ENCODE measurements around the gene FLNB. TPM values are rescaled to one million over a fixed set of nuclear protein-coding genes. Genes with fewer than 3 reads are reported as not detected.

Gene FLNB
- total RNA-seq, 1 experiment from 2014 or later, result 83.4 TPM

DNA sequence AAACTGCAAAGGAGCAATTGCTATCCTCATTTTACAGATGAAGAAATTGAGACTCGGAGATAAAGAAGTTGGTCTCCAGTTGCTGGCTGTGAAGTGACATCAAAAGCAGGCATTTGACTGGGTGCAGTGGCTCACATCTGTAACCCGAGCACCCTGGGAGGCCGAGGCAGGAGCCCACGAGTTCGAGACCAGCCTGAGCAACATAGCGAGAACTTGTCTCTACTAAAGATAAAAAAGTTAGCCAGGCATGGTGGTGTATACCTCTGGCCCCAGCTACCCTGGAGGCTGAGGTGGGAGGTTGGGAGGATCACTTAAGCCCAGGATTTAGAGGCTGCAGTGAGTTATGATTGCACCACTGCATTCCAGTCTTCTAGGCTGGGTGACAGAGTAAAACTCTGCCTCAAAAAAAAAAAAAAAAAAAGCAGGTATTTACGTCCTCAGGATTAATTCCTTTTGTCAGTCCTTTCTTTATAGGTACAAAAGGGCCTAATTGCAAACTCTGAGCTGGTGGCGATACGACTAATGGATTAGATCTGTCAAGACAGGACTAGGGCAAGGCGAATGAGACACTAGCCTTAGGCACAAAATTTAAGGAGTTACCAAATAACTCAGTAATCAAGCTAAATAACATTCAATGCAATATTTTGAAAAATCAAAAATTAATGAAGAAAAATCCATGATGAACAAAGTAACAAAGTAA, 208.4 kb downstream of the FLNB start:
- H2BK15ac ChIP-seq (ENCODE audit: low read depth, low read length), result no peak overlapping the region
- no peak overlapping the region for H3K4ac ChIP-seq (ENCODE audit: low read depth, low read length)
- TF ChIP-seq, protein P1, sequence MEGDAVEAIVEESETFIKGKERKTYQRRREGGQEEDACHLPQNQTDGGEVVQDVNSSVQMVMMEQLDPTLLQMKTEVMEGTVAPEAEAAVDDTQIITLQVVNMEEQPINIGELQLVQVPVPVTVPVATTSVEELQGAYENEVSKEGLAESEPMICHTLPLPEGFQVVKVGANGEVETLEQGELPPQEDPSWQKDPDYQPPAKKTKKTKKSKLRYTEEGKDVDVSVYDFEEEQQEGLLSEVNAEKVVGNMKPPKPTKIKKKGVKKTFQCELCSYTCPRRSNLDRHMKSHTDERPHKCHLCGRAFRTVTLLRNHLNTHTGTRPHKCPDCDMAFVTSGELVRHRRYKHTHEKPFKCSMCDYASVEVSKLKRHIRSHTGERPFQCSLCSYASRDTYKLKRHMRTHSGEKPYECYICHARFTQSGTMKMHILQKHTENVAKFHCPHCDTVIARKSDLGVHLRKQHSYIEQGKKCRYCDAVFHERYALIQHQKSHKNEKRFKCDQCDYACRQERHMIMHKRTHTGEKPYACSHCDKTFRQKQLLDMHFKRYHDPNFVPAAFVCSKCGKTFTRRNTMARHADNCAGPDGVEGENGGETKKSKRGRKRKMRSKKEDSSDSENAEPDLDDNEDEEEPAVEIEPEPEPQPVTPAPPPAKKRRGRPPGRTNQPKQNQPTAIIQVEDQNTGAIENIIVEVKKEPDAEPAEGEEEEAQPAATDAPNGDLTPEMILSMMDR (conservative IDR thresholded peaks at IDR 0.05), result no peak
- H3K9me3 ChIP-seq (ENCODE audit: control insufficient read depth, low read depth, low read length), result no peaks in the 10 kb centered on the region
- no peak overlapping the region for H3K4me2 ChIP-seq (ENCODE audit: insufficient read depth, insufficient read length, low read length)
- H3K27ac ChIP-seq (ENCODE audit: insufficient read length, low read depth, low read length), result no peak overlapping the region
- Mint-ChIP-seq H3K9me3 (no peaks in the 10 kb centered on the region), H3K4me1 (peaks cover 9 to 11% of the 10 kb centered on the region in 2 experiments), H3K4me3 (no peak overlapping the region), H3K27ac (no peak overlapping the region), H3K27me3 (ENCODE audit: low read depth) (peaks cover 23% of the 10 kb centered on the region), H3K36me3 (ENCODE audit: insufficient read depth in 1 of 3, low read depth in 3 of 3) (no peaks in the 10 kb centered on the region)
- no peak overlapping the region for H2AFZ ChIP-seq (ENCODE audit: low read length)
- H2BK5ac ChIP-seq (ENCODE audit: insufficient read length, low read length), result no peak overlapping the region
- no peaks in the 10 kb centered on the region; the same call in 1 of the 2 replicates for H3K4me1 ChIP-seq (ENCODE audit: insufficient read depth, low read length)
- H3K23me2 ChIP-seq (ENCODE audit: insufficient read length, low read depth, low read length, poor library complexity, severe bottlenecking), result no peaks in the 10 kb centered on the region
- H2BK20ac ChIP-seq (ENCODE audit: low read depth, low read length, poor library complexity, severe bottlenecking), result no peak overlapping the region
- no peak overlapping the region for H4K8ac ChIP-seq (replicated peaks; ENCODE audit: insufficient read length, low read depth, low read length)
- H4K5ac ChIP-seq (ENCODE audit: insufficient read length, low read depth, low read length), result no peak overlapping the region
- H3K79me2 ChIP-seq (ENCODE audit: insufficient read depth, low read length), result no peaks in the 10 kb centered on the region
- WGBS (ENCODE audit: extremely low coverage, insufficient read length, low lambda C conversion rate), result no CpG with 5 or more reads among the region's 10 CpGs
- no peaks in the 10 kb centered on the region for H3K79me1 ChIP-seq (ENCODE audit: insufficient read depth, low read depth, low read length, poor library complexity, severe bottlenecking)
- no peak overlapping the region for H2AK5ac ChIP-seq (ENCODE audit: insufficient read length, low read length)
- H2BK12ac ChIP-seq (ENCODE audit: insufficient read length, low read depth, low read length), result no peak overlapping the region
- no peak overlapping the region for H3T11ph ChIP-seq (ENCODE audit: low read length)
- H3K27me3 ChIP-seq (ENCODE audit: insufficient read depth, low read length), result no peaks in the 10 kb centered on the region
- H3K23ac ChIP-seq (ENCODE audit: insufficient read length, low read depth, low read length), result no peak overlapping the region
- no peak overlapping the region for H3K56ac ChIP-seq (ENCODE audit: insufficient read length, low read depth, low read length)
- H3K9ac ChIP-seq (ENCODE audit: extremely low read depth, insufficient read length, low read length), result no peak overlapping the region
- no peak overlapping the region for H3K18ac ChIP-seq (ENCODE audit: insufficient read length, low read depth, low read length)
- H3K14ac ChIP-seq (ENCODE audit: insufficient read depth, low read length), result no peak overlapping the region
- no peak for DNase-seq
- no peak overlapping the region for H2BK120ac ChIP-seq (ENCODE audit: low read depth, low read length, poor library complexity, severe bottlenecking)
- H4K91ac ChIP-seq (ENCODE audit: insufficient read length, low read depth, low read length), result no peak overlapping the region
- H4K20me1 ChIP-seq (ENCODE audit: control insufficient read depth, insufficient read depth, insufficient read length), result no peaks in the 10 kb centered on the region

All from H9 (cell line).